T47D (cell line): ENCODE data around the gene TM7SF2.
A peak's percentile ranks its signal among the peaks of the same experiment; 100 is the strongest.
"Not testable (repeated sequence)": the region's sequence is repeated elsewhere in the genome, so short reads cannot be mapped to it uniquely, and the experiment has no call there.

Experiments
- DNase-seq, 2 experiments: peaks; one replicate each; pipeline versions ENCODE4 v3.0.0 to v3.0.0-alpha.2; 2011 to 2012; ENCODE audit warnings: low read depth in 1 of 2, low spot score in 1 of 2
- JUND ChIP-seq: IDR thresholded peaks from 2 replicates; pipeline ENCODE4 v1.6.1; 2012; ENCODE audit warnings: low read depth
- in situ Hi-C: cut with HindIII; loops from 2 replicates; pipeline ENCODE4 v1.10.0; 2016; ENCODE audit warnings: low sequenced_read_pairs, low pct_unique_long_range_greater_than_20kb

TM7SF2 gene

GRCh38 chr11:65113361-65113756 lies 1.7 kb downstream of the TM7SF2 start:
- TF ChIP-seq JUND, result no peak
- in situ Hi-C loops, result no loop called here
- no peak for DNase-seq

GRCh38 chr11:65113839-65114238 lies 2.2 kb downstream of the TM7SF2 start:
- no peak for DNase-seq
- TF ChIP-seq JUND, result no peak
- in situ Hi-C loops, result no loop called here

GRCh38 chr11:65114538-65115171 lies 3.0 kb downstream of the TM7SF2 start:
- DNase-seq, result no peak
- in situ Hi-C loops, result no loop called here
- TF ChIP-seq JUND, result no peak

- in situ Hi-C loops, result no loop called here
- TF ChIP-seq JUND, result no peak
- no peak for DNase-seq
These were observed 3.9 kb downstream of the TM7SF2 start for GRCh38 chr11:65115361-65116082.

- DNase-seq, result peak in 1 of 2 experiments; percentile 60
These were observed 4.9 kb downstream of the TM7SF2 start for GRCh38 chr11:65116370-65117205.

GRCh38 chr11:65117206-65118096 lies 5.8 kb downstream of the TM7SF2 start, which contains the start of gene ZNHIT2:
ZNHIT2 (minus strand) TSS chr11:65117701; CDS start chr11:65117653, 48 bp downstream.
- TF ChIP-seq JUND, result peak; percentile 67; the same call in 1 of the 2 replicates
- in situ Hi-C loops, result no loop called here
- DNase-seq, result peak; percentile 89 to 100

More at GRCh38 chr11:65116370-65117205, 4.9 kb downstream of the TM7SF2 start:
- in situ Hi-C loops, result no loop called here
- TF ChIP-seq JUND, result no peak

GRCh38 chr11:65118097-65118837 lies 6.6 kb downstream of the TM7SF2 start:
- DNase-seq, result no peak
- in situ Hi-C loops, result no loop called here
- no peak for TF ChIP-seq JUND

- DNase-seq, in situ Hi-C loops: not testable (repeated sequence)
These were observed 7.4 kb downstream of the TM7SF2 start for GRCh38 chr11:65118891-65119669.

- no peak for TF ChIP-seq JUND
- no peak for DNase-seq
- in situ Hi-C loops, result no loop called here
These were observed 8.0 kb downstream of the TM7SF2 start for GRCh38 chr11:65119670-65119995.

- in situ Hi-C loops, result no loop called here
- no peak for DNase-seq
- no peak for TF ChIP-seq JUND
These were observed 9.2 kb downstream of the TM7SF2 start for GRCh38 chr11:65120831-65121230.

GRCh38 chr11:65121447-65121864 lies 9.8 kb downstream of the TM7SF2 start:
- no peak for TF ChIP-seq JUND
- in situ Hi-C loops, result no loop called here
- no peak for DNase-seq
